Stimulated activated CD8-positive, alpha-beta memory T cell treated with anti-CD3 and anti-CD28 coated beads, Interleukin-15, amount 100 ng/mL, for 48 hours (primary cell): ENCODE data around the gene ZNF587.
"Not testable (repeated sequence)": the region's sequence is repeated elsewhere in the genome, so short reads cannot be mapped to it uniquely, and the experiment has no call there.

Experiments used
- DNase-seq, 2 donors: peaks; one replicate each; pipeline ENCODE4 v3.0.0-alpha.2; 2020; ENCODE audit warnings: low read depth in 2 of 2

Gene ZNF587

DNA sequence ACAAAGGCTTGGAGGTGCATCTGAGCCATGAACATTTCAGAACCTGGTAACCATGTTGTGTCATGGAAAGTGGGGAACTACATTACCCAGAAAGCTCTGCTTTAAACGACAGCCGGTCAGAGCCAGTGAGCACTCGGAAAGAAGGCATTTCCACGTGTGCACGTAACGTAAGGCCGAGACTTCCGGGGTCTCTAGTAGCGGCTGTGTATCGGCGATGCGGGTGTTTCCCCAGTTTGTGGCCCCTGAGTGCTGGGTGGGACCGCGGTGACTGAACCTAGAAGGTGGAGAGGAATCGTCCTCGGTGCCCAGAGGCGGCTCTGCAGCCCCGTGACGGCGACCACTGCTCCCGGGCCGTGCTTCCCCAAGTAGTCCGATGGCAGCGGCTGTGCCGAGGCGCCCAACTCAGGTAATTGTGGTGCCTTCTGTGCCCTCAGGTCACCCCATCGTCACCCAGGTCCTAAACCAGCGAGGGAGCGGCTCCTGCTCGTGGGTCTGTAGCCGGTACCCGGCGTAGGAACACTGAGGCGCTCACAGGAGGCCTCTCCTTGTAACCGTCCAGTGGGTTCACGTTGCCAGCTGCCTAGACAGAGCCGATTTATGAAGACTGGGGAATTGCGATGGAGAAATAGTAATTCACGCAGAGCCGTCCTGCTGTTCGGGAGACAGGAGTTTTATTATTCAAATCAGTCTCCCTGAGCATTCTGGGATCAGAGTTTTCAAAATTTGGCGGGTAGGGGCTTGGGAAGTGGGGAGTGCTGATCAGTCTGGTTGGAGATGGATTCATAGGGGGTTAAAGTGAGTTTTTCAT lies at the start of gene ZNF587:
Gene ZNF587 (plus strand): TSS at position 194 of the 808 bp plus-strand sequence. CDS start 180 bp downstream, at position 374.
- peak; percentile 68 to 76 for DNase-seq

DNA sequence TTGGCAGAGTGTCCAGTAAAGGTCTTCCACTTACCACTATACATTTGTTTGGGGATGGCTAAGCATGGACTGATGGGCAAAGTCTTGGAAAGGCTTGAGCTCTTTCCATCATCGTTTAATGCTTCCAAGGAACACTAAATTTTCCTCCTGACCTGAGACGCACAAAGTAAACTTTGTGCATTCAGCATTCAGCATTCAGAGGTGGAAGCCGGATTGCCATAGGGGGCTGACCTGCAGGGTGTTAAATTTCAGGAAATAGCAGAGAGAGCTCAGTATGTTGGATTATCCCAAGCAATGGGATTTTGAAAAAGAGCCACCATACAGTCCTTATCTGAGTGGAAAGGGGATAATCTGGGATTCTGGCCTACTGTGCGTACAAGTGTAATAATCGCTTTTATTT lies 49.0 kb upstream of the ZNF587 start:
- no peak for DNase-seq

DNA sequence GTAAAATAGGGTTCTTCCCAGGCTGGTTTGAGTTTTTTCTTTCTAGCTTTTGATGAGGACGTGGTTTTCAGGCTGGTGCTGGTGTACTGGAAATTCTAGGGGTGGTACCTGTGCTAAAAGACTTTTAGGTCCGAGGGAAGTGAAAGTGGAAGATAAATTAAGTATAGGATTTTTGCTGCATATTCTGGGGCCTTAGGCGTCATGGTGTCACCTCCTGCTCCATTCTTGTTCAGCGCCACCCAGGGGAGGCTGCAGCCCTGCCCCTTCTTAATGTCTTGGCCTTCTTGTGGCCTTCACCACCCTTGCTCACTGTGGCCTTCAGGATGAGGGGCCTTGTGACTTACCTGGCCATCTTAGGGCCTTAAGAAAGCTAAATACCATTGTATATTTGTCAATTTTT lies 47.4 kb upstream of the ZNF587 start:
- no peak for DNase-seq

DNA sequence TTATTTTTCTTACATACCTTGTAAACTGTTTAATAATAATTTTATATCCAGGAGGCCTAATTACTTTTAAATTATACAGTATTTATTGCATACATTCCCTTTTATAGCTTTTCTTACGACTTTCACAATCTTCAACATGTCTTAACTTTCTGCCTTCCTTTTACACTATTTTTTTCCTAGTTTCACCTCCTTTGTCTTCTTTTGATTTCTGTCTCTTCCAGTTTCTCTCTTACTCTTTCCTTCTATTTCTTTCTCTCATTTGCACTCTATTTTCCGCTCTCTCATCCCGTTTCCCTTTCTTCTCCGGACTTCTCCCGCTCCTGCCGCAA lies 46.4 kb upstream of the ZNF587 start:
- no peak for DNase-seq

DNA sequence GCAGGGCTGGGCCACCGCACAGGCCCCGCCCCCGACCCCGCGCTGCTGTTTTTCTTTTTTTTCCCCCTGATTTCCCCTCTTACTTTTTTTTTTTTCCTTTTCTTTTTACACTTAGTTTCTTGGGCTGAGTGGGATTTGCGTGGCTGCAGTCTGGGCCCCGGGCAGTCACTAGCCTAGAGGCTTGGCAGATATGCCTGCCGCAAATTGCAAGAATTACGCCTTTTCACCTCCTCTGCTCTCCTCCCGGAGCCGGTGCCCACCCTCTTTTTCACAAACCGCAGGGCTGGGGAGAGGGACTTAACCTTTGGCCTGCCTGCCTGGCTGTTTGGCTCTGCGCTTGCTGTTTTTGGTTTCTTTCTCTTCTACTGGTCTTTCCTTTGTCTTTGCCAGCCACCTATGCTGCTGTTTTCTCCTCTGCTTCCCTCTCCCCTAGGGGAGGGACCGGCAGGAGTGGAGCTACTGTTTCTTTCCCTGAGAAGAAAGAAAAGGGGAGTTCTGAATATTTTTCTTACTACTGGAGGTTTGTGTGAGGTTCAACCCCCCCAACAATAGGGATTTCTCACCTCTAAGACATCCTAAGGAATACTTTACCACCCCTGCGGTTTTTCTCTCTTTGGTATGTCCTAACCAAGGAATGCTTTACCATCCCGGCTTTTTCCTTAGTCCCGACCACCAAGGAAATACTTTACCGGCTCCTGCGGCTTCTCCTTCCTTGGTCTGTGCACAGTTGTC lies 45.9 kb upstream of the ZNF587 start:
- no peak for DNase-seq

DNA sequence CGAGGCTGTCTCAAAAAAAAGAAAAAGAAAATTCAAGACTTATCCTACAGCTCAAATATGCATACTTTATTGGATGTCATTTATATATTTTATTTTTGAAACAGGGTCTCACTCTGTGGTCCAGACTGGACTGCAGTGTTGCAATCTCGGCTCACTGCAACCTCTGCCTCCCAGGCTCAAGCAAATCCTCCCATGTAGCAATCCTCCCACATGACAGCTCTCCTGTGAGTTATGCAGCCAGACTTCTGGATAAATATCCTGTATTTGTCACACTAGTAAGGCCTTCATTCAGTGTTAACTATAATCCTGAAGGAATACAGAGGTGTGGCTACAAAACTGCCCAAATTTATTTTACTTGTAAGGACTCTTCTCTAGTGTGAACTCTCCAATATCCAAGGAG lies 42.1 kb upstream of the ZNF587 start:
- DNase-seq: no peak

DNA sequence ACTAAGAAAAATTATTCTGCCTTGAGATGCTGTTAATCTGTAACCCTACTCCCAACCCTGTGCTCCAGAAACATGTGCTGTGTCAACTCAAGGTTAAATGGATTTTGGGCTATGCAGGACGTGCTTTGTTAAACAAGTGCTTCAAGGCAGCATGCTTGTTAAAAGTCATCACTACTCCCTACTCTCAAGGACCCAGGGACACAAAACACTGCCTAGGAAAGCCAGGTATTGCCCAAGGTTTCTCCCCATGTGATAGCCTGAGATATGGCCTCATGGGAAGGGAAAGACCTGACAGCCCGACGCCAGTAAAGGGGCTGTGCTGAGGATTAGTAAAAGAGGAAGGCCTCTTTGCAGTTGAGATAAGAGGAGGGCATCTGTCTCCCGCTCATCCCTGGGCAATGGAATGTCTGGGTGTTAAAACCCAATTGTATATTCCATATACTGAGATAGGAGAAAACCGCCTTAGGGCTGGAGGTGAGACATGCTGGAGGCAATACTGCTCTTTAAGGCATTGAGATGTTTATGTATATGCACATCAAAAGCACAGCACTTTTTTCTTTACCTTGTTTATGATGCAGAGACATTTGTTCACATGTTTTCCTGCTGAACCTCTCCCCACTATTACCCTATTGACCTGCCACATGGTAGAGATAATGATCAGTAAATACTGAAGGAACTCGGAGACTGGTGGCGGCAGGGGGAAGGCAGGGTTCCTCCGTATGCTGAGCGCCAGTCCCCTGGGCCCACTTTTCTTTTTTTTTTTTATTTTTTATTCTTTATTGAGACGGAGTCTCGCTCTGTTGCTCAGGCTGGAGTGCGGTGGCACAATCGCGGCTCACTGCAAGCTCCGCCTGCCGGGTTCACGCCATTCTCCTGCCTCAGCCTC lies 39.0 kb upstream of the ZNF587 start:
- not testable (repeated sequence) for DNase-seq

DNA sequence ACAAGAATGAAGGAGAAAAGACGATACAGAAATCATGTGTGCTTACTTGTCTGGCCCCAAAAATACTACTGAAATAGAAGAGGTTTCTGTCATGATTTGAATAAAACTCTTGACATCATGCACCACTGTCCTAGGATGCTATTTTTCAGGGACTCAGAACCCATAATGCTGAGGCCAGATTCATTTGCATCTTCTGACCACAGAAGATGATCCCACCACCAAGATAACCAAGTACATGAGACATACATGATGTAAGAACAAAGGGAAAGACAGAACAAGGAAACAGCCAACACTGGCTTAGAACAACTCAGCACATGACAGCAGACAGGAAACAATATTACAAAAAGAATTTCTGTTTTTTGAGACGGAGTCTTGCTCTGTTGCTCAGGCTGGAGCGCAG lies 37.4 kb upstream of the ZNF587 start:
- DNase-seq: no peak

DNA sequence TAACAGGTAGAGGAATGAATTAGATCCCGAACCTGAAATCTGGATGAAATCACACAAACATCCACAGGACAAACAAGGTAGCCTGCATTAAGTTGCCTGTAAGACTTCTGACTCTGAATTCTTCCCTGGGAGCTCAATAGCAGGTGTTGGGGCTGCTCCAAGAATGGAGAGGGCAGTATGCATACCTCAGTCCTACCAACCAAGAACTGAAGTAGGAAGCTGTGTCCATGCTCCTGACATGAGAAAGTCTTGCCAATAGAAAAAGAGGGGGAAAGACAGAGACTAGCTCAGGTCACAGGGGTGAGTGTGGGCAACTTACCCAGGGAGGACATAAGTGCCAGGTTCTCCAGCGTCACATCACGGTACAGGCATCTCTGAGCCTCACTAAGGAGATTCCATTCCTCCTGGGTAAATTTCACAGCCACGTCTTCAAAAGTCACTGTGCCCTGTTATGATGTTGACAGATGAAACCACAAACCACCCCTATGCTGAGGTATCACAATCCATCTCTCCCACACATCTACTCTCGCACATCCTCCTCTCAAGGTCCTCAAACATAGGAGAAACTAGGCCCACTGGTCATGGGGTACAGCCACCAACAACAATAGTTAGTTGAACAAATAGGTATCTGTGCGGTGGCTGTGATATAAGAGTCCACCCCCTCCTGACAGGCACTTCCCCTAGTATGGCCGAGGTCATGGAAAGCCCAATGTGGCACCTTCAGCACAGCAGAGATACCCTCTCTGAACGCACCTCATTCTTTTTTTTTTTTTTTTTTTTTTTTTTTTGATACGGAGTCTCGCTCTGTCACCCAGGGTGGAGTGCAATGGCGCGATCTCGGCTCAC lies 36.5 kb upstream of the ZNF587 start:
- DNase-seq: not testable (repeated sequence)

DNA sequence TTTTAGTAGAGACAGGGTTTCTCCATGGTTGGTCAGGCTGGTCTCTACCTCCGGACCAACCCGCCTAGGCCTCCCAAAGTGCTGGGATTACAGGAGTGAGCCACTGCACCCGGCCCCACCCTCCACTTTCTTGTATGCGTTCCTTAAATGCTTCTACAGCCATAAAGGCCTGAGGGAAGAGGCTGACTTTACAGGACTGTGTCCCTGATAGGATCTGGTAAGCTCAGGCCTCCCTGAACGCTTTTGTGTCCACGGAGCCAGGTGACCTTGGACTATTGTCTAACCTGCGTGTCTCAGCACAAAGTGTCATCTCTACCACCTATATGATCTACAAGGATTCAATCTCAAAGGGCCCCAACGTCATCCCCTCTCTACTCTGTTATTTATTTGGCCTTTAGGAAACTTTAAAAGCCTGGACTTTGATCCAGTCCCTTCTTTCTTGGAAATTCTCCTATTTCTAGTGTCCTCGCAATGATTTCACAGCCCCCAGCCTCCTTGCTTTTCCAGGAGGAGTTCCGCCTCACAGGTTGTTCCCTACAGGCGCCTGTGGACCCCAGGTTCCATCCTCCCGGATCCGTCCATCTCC lies 35.6 kb upstream of the ZNF587 start:
- DNase-seq: no peak

DNA sequence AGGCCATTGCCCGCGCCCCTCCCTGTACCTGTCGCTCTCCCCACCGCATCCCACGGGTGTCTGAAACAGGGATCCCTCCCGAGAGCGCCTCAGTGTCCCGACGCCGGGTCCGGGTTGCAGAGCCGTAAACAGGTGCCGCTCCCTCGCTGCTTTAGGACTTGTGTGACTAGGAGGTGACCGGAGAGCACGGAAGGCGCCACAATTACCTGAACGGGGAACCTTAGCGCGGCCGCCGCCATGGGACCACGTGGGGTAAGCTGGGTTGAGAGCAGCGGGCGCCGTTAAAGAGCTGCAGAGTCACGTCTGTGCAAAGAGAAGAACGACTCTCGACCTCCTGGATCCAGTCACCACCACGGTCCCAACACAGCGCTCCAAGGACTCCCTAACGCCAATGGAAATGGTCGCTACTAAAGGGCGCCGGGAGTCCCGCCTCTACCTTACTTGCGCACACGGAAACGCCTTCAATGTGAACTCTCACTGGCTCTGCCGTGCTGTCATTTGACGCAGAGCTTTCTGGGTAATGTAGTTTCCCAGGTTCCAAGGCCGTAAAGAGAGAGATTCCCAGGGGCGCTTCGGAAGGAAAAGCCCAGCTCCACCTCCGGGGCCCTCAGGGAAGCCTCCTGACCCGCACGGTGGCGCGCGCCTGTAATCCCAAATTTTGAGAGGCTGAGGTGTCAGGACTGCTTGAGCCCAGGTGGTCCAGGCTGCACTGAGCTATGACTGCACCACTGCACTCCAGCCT lies 35.0 kb upstream of the ZNF587 start, which contains the start of gene ZNF552:
Gene ZNF552 (minus strand): TSS at position 409 of the 742 bp plus-strand sequence. CDS start 170 bp downstream, at position 239.
- DNase-seq: peak; percentile 60 to 62

DNA sequence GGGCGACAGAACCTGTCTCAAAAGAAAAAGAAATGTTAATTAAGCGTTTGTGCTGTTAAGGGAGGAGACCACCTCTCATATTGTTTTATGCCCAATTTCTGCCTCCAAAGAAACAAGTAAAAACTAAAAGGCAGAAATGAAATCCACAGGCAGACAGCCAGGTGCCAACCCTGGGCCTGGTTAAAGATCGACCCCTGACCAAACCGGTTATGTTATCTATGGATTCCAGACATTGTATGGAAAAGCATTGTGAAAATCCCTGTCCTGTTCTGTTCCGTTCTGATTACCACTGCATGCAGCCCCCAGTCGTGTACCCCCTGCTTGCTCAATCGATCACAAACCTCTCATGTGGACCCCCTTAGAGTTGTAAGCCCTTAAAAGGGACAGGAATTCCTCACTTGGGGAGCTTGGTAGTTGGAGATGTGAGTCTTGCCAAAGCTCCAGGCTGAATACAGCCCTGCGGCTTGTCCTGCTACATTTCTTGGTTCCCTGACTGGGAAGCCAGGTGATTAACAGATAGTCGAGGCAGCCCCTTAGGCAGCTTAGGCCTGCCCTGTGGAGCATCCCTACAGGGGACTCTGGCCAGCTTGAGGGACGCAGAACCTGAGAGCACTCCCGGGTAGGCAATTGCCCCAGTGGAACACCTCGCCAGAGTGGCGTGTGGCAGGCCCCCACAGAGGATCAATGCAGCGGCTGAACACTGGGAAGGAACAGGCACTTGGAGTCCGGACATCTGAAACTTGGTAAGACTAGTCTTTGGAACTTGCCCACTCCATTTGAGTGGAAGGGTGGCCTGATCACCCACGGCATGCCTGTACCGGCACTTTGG lies 34.2 kb upstream of the ZNF587 start:
- no peak for DNase-seq

DNA sequence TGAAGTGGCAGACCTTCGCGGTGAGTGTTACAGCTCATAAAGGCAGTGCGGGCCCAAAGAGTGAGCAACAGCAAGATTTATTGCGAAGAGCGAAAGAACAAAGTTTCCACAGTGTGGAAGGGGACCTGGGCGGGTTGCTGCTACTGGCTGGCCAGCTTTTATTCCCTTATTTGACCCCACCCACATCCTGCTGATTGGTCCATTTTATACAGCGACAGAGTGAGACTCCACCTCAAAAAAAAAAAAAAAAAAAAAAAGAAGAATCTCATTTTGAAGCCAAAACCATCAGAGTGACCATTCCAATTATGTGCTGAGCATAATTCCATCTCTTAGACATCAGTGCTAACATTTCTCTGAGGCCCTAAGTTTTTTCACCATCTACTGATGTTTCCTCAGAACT lies 33.0 kb upstream of the ZNF587 start:
- no peak for DNase-seq

DNA sequence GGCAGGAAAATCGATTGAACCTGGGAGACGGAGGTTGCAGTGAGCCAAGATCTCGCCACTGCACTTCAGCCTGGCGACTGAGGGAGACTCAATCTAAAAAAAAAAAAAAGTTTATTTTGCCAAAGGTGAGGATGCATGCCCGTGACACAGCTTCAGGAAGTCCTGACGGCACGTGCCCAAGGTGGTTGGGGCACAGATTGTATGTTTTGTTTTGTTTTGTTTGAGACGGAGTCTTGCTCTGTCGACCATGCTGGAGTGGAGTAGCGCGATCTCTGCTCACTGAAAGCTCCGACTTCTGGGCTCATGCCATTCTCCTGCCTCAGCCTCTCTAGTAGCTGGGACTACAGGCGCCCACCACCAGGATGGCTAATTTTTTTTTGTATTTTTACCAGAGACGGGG lies 31.7 kb upstream of the ZNF587 start:
- no peak for DNase-seq

DNA sequence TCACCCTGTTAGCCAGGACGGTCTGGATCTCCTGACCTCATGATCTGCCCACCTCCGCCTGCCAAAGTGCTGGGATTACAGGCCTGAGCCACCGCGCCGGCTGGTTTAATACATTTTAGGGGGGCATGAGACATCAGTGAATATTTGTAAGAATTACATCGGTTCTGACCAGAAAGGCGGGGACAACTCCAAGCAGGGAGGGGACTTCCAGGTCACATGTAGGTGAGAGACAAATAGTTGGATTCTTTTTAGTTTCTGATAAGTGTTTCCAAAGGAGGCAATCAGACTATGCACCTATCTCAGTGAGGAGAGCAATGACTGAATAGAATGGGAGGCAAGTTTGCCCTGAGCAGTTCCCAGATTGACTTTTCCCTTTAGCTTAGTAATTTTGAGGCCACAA lies 31.3 kb upstream of the ZNF587 start:
- DNase-seq: no peak

DNA sequence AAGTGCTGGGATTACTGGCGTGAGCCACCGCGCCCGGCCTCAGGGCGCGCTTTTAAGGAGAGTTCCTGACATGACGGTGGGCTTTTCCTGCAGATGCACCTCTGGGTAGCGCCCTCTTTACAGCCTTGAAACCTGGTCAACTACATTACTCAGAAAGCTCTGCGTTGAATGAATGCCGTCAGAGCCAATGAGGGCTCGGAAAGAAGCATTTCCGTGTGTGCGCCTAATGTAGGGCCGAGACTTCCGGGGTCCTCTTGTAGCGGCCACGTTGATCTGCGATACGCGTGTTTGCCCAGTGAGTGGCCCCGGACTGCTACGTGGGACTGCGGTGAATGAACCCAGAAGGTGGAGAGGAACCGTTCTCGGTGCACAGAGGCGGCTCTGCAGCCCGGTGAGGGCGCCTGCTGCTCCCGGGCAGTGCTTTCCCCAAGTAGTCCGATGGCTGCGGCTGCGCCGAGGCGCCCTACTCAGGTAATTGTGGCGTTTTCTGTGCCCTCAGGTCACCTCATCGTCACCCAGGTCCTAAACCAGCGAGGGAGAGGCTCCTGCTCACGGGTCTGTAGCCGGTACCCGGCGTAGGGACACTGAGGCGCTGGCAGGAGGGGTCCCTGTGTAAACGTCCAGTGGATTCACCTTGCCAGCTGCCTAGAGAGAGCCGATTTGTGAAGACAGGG lies 30.0 kb upstream of the ZNF587 start:
- DNase-seq: peak; percentile 69

DNA sequence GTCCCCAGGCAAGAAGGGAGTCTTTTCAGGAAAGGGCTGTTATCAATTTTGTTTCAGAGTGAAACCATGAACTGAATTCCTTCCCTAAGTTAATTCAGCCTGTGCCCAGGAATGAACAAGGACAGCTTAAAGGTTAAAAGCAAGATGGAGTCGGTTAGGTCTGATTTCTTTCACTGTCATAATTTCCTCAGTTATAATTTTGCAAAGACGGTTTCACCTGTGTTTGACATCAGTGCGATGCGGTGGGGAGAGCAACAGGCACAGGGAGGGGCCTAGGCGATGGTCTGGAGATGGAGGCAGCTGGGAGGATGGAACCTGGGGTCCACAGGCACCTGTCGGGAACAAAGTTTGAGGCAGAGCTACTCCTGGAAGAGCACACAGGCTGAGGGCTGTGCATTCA lies 29.1 kb upstream of the ZNF587 start:
- no peak for DNase-seq

DNA sequence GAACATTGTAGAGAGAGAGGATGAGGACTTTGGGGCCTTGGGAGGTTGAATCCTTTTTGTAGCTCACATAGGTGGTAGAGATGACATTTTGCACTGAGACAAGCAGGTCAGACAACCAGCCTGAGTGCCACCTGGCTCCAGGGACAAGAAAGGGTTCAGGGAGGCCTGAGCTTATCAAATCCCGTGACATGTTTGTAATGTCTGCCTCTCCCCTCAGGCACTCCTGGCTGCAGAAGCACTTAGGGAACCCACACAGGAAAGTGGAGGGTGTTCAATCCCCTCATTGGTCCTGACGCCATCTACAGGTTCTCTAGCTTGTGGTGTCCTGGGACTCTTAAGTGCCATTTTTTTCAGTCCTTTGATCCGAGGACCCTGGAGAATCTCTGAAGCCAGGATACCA lies 28.6 kb upstream of the ZNF587 start:
- not testable (repeated sequence) for DNase-seq

DNA sequence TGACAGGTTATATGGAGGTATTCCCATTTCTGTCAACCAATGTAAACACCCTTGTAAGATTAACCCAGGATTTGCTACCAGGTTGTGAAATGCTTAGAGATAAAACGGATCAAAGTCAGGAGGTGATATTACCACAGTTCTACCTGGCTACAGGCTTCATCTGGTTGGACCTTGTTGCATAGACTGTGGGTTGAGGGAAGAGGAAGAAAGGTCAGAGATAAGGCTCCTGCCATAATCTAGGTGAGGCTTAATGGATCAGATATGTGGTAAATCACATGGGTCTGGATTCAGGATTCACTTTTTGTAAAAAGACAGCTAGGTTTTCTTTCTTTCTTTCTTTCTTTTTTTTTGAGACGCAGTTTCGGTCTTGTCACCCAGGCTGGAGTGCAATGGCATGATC lies 28.2 kb upstream of the ZNF587 start:
- not testable (repeated sequence) for DNase-seq
